ENCODE results near the gene FBXL17. TPM values are rescaled to one million over a fixed set of nuclear protein-coding genes. Genes with fewer than 3 reads are reported as not detected.

The FBXL17 gene
- total RNA-seq, 1 experiment from 2014 or later: 3.5 TPM

DNA sequence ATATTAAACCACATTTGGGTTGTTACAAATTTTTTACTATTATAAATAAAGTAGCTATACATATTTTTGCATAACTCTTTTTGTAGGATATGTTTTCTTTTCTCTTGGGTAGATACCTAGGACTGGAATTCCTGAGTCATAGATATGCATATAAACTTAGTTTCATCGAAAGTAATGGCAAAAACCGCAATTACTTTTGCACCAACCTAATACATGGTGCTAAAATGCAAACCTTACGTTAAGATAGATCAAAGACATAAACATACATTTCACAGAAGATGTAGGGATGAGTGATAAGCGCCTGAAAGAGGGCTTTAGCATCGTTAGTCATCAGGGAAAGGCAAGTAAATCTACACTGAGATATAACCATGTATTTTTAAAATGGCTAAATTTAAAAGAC is 532.8 kb downstream of the FBXL17 start (continued):
- TF ChIP-seq, protein P1, sequence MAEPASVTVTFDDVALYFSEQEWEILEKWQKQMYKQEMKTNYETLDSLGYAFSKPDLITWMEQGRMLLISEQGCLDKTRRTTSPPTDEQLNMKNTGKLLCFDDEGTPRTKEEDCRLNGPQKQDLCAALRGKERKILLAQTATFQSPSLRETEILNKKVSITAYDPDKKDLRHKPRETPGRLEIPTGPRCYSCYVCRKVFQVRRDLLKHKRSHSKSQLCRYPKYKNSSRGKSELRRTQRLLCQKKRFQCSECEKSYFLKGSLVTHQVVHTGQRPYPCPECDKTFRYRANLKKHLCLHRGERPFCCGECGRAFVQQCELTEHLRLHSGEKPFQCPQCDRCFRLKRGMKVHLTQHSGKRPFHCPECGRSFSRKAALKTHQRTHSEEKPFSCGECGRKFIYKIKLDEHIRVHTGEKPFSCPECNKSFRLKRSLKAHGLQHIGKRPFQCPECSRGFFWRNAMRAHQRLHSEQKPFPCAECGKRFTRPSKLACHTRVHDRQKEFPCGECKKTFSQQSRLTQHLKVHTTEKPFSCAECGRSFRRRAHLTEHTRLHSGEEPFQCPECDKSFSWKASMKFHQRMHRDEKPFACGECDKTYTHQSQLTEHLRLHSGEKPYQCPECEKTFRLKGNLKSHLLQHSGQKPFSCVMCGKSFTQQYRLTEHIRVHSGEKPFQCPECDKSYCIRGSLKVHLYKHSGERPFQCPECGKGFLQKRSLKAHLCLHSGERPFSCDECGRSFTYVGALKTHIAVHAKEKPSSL (CRISPR knock-in tag; conservative IDR thresholded peaks at IDR 0.05): no peak
- TF ChIP-seq, protein P2, sequence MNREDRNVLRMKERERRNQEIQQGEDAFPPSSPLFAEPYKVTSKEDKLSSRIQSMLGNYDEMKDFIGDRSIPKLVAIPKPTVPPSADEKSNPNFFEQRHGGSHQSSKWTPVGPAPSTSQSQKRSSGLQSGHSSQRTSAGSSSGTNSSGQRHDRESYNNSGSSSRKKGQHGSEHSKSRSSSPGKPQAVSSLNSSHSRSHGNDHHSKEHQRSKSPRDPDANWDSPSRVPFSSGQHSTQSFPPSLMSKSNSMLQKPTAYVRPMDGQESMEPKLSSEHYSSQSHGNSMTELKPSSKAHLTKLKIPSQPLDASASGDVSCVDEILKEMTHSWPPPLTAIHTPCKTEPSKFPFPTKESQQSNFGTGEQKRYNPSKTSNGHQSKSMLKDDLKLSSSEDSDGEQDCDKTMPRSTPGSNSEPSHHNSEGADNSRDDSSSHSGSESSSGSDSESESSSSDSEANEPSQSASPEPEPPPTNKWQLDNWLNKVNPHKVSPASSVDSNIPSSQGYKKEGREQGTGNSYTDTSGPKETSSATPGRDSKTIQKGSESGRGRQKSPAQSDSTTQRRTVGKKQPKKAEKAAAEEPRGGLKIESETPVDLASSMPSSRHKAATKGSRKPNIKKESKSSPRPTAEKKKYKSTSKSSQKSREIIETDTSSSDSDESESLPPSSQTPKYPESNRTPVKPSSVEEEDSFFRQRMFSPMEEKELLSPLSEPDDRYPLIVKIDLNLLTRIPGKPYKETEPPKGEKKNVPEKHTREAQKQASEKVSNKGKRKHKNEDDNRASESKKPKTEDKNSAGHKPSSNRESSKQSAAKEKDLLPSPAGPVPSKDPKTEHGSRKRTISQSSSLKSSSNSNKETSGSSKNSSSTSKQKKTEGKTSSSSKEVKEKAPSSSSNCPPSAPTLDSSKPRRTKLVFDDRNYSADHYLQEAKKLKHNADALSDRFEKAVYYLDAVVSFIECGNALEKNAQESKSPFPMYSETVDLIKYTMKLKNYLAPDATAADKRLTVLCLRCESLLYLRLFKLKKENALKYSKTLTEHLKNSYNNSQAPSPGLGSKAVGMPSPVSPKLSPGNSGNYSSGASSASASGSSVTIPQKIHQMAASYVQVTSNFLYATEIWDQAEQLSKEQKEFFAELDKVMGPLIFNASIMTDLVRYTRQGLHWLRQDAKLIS (CRISPR knock-in tag; IDR thresholded peaks at IDR 0.05; ENCODE audit: borderline replicate concordance): no peak

- H3K27me3 Mint-ChIP-seq (ENCODE audit: low read depth): no peaks in the 10 kb centered on the region
- POLR2A ChIA-PET: no interaction called here
These were observed 541.3 kb downstream of the FBXL17 start for GRCh38 chr5:107840592-107840991.

GRCh38 chr5:107840161-107840560 is 541.7 kb downstream of the FBXL17 start:
- Mint-ChIP-seq H3K4me3 (no peak overlapping the region), H3K4me1 (peaks cover 15% of the 10 kb centered on the region), H3K27ac (no peak overlapping the region), H3K27me3 (ENCODE audit: low read depth) (no peaks in the 10 kb centered on the region), H3K9me3 (no peaks in the 10 kb centered on the region), H3K36me3 (no peaks in the 10 kb centered on the region)
- DNase-seq (ENCODE audit: low spot score) (no peak), ATAC-seq (no peak)
- ChIA-PET CTCF (no interaction called here), POLR2A (no interaction called here)
- TF ChIP-seq, protein P3, sequence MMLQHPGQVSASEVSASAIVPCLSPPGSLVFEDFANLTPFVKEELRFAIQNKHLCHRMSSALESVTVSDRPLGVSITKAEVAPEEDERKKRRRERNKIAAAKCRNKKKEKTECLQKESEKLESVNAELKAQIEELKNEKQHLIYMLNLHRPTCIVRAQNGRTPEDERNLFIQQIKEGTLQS (CRISPR knock-in tag; conservative IDR thresholded peaks at IDR 0.05): no peak
- TF ChIP-seq TEAD1 (CRISPR knock-in tag; IDR thresholded peaks at IDR 0.05): no peak
- TF ChIP-seq SMAD4 (CRISPR knock-in tag; IDR thresholded peaks at IDR 0.05): no peak
- no peak for TF ChIP-seq ZNF423 (CRISPR knock-in tag; IDR thresholded peaks at IDR 0.05)
- no peak for TF ChIP-seq ZNF263 (CRISPR knock-in tag; IDR thresholded peaks at IDR 0.05; ENCODE audit: low read depth)
- no peak for TF ChIP-seq CREB1 (CRISPR knock-in tag; IDR thresholded peaks at IDR 0.05)
- no peak for TF ChIP-seq ZNF396 (CRISPR knock-in tag; IDR thresholded peaks at IDR 0.05; ENCODE audit: borderline replicate concordance)
- TF ChIP-seq EMX1 (CRISPR knock-in tag; IDR thresholded peaks at IDR 0.05): no peak
- TF ChIP-seq RORB (CRISPR knock-in tag; IDR thresholded peaks at IDR 0.05): no peak
- TF ChIP-seq ZNF671 (CRISPR knock-in tag; IDR thresholded peaks at IDR 0.05): no peak
- TF ChIP-seq PRRX2 (CRISPR knock-in tag; IDR thresholded peaks at IDR 0.05): no peak
- TF ChIP-seq PRDM15 (CRISPR knock-in tag; IDR thresholded peaks at IDR 0.05): no peak
- no peak for TF ChIP-seq IRF2 (CRISPR knock-in tag; IDR thresholded peaks at IDR 0.05; ENCODE audit: borderline replicate concordance, low read depth)
- TF ChIP-seq, protein P4, sequence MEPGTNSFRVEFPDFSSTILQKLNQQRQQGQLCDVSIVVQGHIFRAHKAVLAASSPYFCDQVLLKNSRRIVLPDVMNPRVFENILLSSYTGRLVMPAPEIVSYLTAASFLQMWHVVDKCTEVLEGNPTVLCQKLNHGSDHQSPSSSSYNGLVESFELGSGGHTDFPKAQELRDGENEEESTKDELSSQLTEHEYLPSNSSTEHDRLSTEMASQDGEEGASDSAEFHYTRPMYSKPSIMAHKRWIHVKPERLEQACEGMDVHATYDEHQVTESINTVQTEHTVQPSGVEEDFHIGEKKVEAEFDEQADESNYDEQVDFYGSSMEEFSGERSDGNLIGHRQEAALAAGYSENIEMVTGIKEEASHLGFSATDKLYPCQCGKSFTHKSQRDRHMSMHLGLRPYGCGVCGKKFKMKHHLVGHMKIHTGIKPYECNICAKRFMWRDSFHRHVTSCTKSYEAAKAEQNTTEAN (CRISPR knock-in tag; IDR thresholded peaks at IDR 0.05): no peak
- no peak for TF ChIP-seq ZSCAN18 (CRISPR knock-in tag; IDR thresholded peaks at IDR 0.05)

More at GRCh38 chr5:107840592-107840991, 541.3 kb downstream of the FBXL17 start:
- peaks cover 15% of the 10 kb centered on the region for H3K4me1 Mint-ChIP-seq
- H3K27ac Mint-ChIP-seq: no peak overlapping the region
- CTCF ChIA-PET: no interaction called here
- ATAC-seq (no peak), DNase-seq (ENCODE audit: low spot score) (no peak)
- TF ChIP-seq, protein P5, sequence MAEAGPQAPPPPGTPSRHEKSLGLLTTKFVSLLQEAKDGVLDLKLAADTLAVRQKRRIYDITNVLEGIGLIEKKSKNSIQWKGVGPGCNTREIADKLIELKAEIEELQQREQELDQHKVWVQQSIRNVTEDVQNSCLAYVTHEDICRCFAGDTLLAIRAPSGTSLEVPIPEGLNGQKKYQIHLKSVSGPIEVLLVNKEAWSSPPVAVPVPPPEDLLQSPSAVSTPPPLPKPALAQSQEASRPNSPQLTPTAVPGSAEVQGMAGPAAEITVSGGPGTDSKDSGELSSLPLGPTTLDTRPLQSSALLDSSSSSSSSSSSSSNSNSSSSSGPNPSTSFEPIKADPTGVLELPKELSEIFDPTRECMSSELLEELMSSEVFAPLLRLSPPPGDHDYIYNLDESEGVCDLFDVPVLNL (CRISPR knock-in tag; IDR thresholded peaks at IDR 0.05; ENCODE audit: borderline replicate concordance, low read depth): no peak
- TF ChIP-seq NFYB (CRISPR knock-in tag; conservative IDR thresholded peaks at IDR 0.05; ENCODE audit: low read depth): no peak
- no peaks in the 10 kb centered on the region for H3K36me3 Mint-ChIP-seq
- no peak overlapping the region for H3K4me3 Mint-ChIP-seq
- H3K9me3 Mint-ChIP-seq: no peaks in the 10 kb centered on the region

Data from WTC11 (cell line).